Mucosa of descending colon (tissue), 3 donors: ENCODE results near the gene OCIAD1. TPM values are rescaled to one million over a fixed set of nuclear protein-coding genes. Genes with fewer than 3 reads are reported as not detected.

Experiments used
- ATAC-seq: fragments of 200-7000 bp; cut with Tn5 transposase; one replicate; pipeline ENCODE4 v1.9.1; 2020; ENCODE audit warnings: mild to moderate bottlenecking, moderate library complexity
- DNase-seq, 3 donors: peaks; one replicate each; pipeline ENCODE4 v3.0.0-alpha.2; 2020
- H3K36me3 ChIP-seq: fragments of 200-600 bp; one replicate; pipeline ENCODE4 v1.8.0; 2021; ENCODE audit warnings: low read depth, mild to moderate bottlenecking
- H3K4me1 ChIP-seq: fragments of 200-600 bp; one replicate; pipeline ENCODE4 v1.8.0; 2021; ENCODE audit warnings: low read depth, mild to moderate bottlenecking
- H3K4me3 ChIP-seq: fragments of 200-600 bp; one replicate; pipeline ENCODE4 v1.8.0; 2021; ENCODE audit warnings: mild to moderate bottlenecking
- H3K9me3 ChIP-seq: fragments of 200-600 bp; one replicate; pipeline ENCODE4 v1.8.0; 2021; ENCODE audit warnings: mild to moderate bottlenecking
- CTCF ChIP-seq: fragments of 200-600 bp; IDR thresholded peaks from one replicate; pipeline ENCODE4 v1.8.0; 2022; ENCODE audit warnings: antibody characterized with exemption, mild to moderate bottlenecking
- intact Hi-C, 2 donors: fragments of 100-400 bp; cut with DNase I in 1 of 2; cut with micrococcal nuclease in 1 of 2; formaldehyde crosslinking; loops; one replicate each; pipeline versions ENCODE4 v1.11.0 to v1.11.1; 2022; cut with DNase I, micrococcal nuclease
- total RNA-seq, 3 donors: library from RNA; stranded (reverse); fragmentation: NEBNext Ultra II Directional in 2 of 3; extraction: Animal tissue kit (Norgen Biotek cat#: 25700) in 2 of 3; gene quantifications; one replicate each; pipeline versions ENCODE4 v1.2.1 to v1.2.4, GENCODE V29; 2021 to 2023
- donor health status: DM: no; HTN: no; CAD: no; lungs with moderate emphysema.
- donor health status: DM: no; HTN: no; CAD: no.
- donor health status: DM: no; HTN: yes; CAD: no.

OCIAD1 gene
- total RNA-seq, 3 donors from 2014 or later, result 119 to 150 (median 133) TPM

GRCh38 chr4:48910511-48910910 is 79.6 kb downstream of the OCIAD1 start:
- Histone ChIP-seq H3K4me3 (no peak overlapping the region), H3K36me3 (no peaks in the 10 kb centered on the region), H3K4me1 (peaks cover 9% of the 10 kb centered on the region), H3K9me3 (no peaks in the 10 kb centered on the region)
- ATAC-seq, result no peak
- intact Hi-C loops, result no loop called here
- TF ChIP-seq CTCF, result no peak
- no peak for DNase-seq

Other genes starting within 250 kb of the OCIAD1 start
- gene FRYL, start 50.8 kb upstream of the OCIAD1 start, total RNA-seq, result 100 to 1,000 TPM; 205 to 416 (median 330) TPM
- 100 to 1,000 TPM in 1 of 3 donors, 10 to 100 TPM in 2; 34.0 to 110 (median 67.1) TPM for gene OCIAD2, start 75.7 kb downstream of the OCIAD1 start, total RNA-seq
- 10 to 100 TPM; 18.3 to 39.8 (median 28.0) TPM for gene CWH43, start 155.2 kb downstream of the OCIAD1 start, total RNA-seq